Parathyroid adenoma (tissue), 2 donors: ENCODE data around the gene CEP72.

ENCODE experiments used
- H2AFZ ChIP-seq: fragments of 300-600 bp; sonication (generic); one replicate; pipeline ENCODE4 v1.7.0; 2017; ENCODE audit warnings: antibody characterized with exemption, mild to moderate bottlenecking
- H3K27ac ChIP-seq: fragments of 300-600 bp; sonication (generic); one replicate; pipeline ENCODE4 v1.7.0; 2017
- H3K27me3 ChIP-seq: fragments of 300-600 bp; sonication (generic); one replicate; pipeline ENCODE4 v1.7.0; 2017; ENCODE audit warnings: low read length; ENCODE audit not compliant: control insufficient read depth, insufficient read depth
- H3K36me3 ChIP-seq: fragments of 300-600 bp; sonication (generic); one replicate; pipeline ENCODE4 v1.7.0; 2017; ENCODE audit warnings: low read length; ENCODE audit not compliant: control insufficient read depth, insufficient read depth
- H3K4me1 ChIP-seq: fragments of 300-600 bp; sonication (generic); one replicate; pipeline ENCODE4 v1.7.0; 2017; ENCODE audit warnings: control low read depth
- H3K4me2 ChIP-seq: fragments of 300-600 bp; sonication (generic); one replicate; pipeline ENCODE4 v1.7.0; 2017; ENCODE audit warnings: low read length
- H3K4me3 ChIP-seq: fragments of 300-600 bp; sonication (generic); one replicate; pipeline ENCODE4 v1.7.0; 2017; ENCODE audit warnings: low read depth, low read length
- H3K79me2 ChIP-seq: fragments of 300-600 bp; sonication (generic); one replicate; pipeline ENCODE4 v1.7.0; 2017; ENCODE audit warnings: control low read depth
- H3K9ac ChIP-seq: fragments of 300-600 bp; sonication (generic); one replicate; pipeline ENCODE4 v1.7.0; 2017; ENCODE audit warnings: mild to moderate bottlenecking
- H3K9me3 ChIP-seq: fragments of 300-600 bp; sonication (generic); one replicate; pipeline ENCODE4 v1.7.0; 2017; ENCODE audit warnings: low read length; ENCODE audit not compliant: control insufficient read depth
- TF ChIP-seq, protein P1 (sequence below): fragments of 300-600 bp; sonication (generic); IDR thresholded peaks from one replicate; pipeline ENCODE4 v1.7.0; 2017; ENCODE audit warnings: antibody characterized with exemption, mild to moderate bottlenecking
- donor health status: primary hyperparathyroidism.

CEP72 gene

DNA sequence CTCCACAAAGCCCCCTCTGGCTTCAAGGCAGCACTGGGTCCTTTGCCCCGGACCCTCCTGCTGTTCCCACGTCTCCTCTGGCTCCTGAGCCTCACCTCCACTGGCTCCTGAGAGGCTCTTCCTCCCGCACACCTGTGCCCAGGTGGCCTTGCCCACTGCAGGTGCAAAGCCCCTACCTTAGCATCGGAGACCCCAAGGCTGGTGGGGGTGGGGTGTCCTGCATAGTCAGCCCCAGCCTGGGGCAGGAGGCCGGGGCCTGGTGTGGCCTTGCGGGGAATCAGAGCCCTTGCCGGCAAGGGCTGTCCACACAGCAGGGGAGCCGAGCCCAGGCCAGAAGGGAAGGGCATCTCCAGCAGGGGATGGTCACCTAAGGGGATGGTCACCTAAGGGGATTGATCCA is 41.3 kb upstream of the CEP72 start:
- Histone ChIP-seq H3K79me2 (no peaks in the 10 kb centered on the region), H3K9ac (no peak overlapping the region), H3K9me3 (no peaks in the 10 kb centered on the region), H3K27me3 (no peaks in the 10 kb centered on the region), H3K4me1 (no peaks in the 10 kb centered on the region), H3K27ac (no peak overlapping the region), H3K4me3 (no peak overlapping the region), H3K36me3 (no peaks in the 10 kb centered on the region), H2AFZ (no peak overlapping the region), H3K4me2 (no peak overlapping the region)
- TF ChIP-seq, protein P1, sequence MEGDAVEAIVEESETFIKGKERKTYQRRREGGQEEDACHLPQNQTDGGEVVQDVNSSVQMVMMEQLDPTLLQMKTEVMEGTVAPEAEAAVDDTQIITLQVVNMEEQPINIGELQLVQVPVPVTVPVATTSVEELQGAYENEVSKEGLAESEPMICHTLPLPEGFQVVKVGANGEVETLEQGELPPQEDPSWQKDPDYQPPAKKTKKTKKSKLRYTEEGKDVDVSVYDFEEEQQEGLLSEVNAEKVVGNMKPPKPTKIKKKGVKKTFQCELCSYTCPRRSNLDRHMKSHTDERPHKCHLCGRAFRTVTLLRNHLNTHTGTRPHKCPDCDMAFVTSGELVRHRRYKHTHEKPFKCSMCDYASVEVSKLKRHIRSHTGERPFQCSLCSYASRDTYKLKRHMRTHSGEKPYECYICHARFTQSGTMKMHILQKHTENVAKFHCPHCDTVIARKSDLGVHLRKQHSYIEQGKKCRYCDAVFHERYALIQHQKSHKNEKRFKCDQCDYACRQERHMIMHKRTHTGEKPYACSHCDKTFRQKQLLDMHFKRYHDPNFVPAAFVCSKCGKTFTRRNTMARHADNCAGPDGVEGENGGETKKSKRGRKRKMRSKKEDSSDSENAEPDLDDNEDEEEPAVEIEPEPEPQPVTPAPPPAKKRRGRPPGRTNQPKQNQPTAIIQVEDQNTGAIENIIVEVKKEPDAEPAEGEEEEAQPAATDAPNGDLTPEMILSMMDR: no peak

DNA sequence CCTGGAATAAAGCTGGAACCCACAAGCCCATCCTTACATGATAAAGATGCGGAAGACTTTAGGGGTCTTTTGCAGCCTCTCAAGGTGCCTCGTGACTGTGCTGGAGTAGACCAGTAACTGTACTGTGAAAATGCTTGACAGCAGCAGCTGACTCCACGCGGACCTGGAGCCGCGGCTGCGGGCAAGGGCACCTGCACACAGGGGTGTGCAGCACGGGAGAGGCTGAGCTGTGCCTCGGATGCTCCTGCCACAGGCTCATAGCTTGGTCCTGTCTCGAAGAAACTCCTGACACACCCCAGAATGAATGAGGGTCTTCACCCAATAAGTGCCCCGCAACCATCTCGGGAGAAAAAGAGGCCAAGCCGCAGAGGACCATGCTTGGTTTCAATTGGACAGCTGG is 40.3 kb upstream of the CEP72 start:
- no peak overlapping the region for H2AFZ ChIP-seq
- H3K4me2 ChIP-seq: no peak overlapping the region
- no peaks in the 10 kb centered on the region for H3K27me3 ChIP-seq

DNA sequence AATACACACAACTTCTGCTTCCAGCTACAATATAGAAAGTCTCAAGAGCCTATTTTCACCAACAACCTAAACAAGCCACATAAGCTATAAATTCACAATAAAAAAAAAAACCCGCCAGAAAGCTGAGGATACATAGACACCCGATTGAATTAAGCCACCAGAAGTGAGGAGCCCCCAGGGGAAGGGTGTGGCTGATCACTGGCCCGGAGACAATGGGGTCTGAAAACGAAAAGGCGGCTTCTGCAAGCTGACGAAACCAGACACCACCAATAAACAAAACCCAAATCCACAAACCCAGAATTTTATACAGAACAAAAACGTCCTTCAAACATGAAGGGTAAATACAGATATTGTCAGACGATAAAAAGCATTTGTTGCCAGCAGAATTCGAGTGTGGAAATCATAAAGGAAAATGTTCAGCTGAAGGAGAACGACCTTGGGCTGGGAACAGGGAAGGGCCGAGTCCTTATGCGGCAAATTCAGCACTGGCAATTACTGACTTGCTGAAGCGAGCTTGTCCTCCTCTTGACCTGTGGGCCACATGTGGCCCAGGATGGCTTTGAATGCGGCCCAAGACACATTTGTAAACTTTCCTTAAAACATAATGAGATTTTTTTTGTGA is 39.6 kb upstream of the CEP72 start:
- H3K36me3 ChIP-seq: no peaks in the 10 kb centered on the region
- H3K79me2 ChIP-seq: no peaks in the 10 kb centered on the region
- H3K9me3 ChIP-seq: peaks cover 5% of the 10 kb centered on the region
- TF ChIP-seq, protein P1: no peak
- no peak overlapping the region for H3K27ac ChIP-seq
- no peak overlapping the region for H2AFZ ChIP-seq
- no peak overlapping the region for H3K9ac ChIP-seq
- no peak overlapping the region for H3K4me2 ChIP-seq
- no peaks in the 10 kb centered on the region for H3K4me1 ChIP-seq
- H3K27me3 ChIP-seq: no peaks in the 10 kb centered on the region
- H3K4me3 ChIP-seq: no peak overlapping the region

More for the DNA sequence above, 40.3 kb upstream of the CEP72 start:
- Histone ChIP-seq H3K9me3 (peaks cover 2% of the 10 kb centered on the region), H3K36me3 (no peaks in the 10 kb centered on the region), H3K4me1 (no peaks in the 10 kb centered on the region), H3K79me2 (no peaks in the 10 kb centered on the region), H3K9ac (no peak overlapping the region), H3K27ac (no peak overlapping the region), H3K4me3 (no peak overlapping the region)
- TF ChIP-seq, protein P1: no peak

DNA sequence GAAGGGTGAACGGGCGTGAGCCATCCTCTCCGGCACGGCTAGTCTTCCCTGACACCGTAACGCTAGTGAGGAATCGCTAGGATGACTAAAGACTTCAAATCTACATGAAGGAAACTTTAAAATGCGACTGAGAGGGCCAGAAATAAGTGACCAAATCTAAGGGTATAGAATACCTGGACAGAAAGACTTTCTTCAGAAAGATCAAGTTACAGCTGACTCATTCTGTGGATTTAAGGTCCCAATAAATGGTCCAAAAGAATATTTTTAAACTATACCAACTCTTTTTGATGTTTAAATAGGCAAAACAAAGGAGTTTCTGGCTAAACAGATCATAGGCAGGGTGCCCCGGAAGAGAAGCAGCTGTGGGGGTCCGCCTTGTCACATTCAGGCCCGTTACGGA is 38.9 kb upstream of the CEP72 start:
- H3K9ac ChIP-seq: no peak overlapping the region
- no peak overlapping the region for H3K27ac ChIP-seq
- no peak overlapping the region for H3K4me2 ChIP-seq
- no peaks in the 10 kb centered on the region for H3K4me1 ChIP-seq
- no peaks in the 10 kb centered on the region for H3K79me2 ChIP-seq
- TF ChIP-seq, protein P1: no peak
- no peak overlapping the region for H3K4me3 ChIP-seq
- peaks cover 5% of the 10 kb centered on the region for H3K9me3 ChIP-seq
- no peaks in the 10 kb centered on the region for H3K27me3 ChIP-seq
- H2AFZ ChIP-seq: no peak overlapping the region
- H3K36me3 ChIP-seq: no peaks in the 10 kb centered on the region

DNA sequence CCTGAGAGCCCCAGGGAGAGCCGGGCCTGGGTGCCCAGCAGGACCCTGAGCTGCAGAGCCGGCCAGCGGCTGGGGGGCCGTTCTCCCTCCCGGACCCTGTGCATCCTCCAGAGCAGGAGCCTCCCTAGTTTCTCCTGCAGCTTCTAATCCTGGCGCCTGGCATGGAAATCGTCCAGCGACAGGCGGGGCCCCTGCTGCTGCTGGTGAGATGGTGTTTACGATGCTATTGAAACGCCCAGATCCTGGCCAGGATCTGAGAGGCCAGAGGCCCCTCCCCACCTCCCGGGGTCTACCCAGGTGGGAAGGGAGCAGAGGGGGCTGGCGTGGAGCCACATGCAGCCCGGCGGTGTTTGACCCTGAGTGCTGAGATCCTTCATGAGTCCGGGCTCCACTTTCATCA is 38.2 kb upstream of the CEP72 start:
- H3K4me2 ChIP-seq: no peak overlapping the region
- no peaks in the 10 kb centered on the region for H3K4me1 ChIP-seq
- H3K27me3 ChIP-seq: no peaks in the 10 kb centered on the region
- H3K79me2 ChIP-seq: no peaks in the 10 kb centered on the region
- peaks cover 5% of the 10 kb centered on the region for H3K9me3 ChIP-seq
- H3K36me3 ChIP-seq: no peaks in the 10 kb centered on the region
- no peak overlapping the region for H3K27ac ChIP-seq
- no peak overlapping the region for H2AFZ ChIP-seq
- H3K9ac ChIP-seq: no peak overlapping the region
- TF ChIP-seq, protein P1: no peak
- H3K4me3 ChIP-seq: no peak overlapping the region
